Fibroblast of the aortic adventitia (primary cell): ENCODE results near the gene ANKH. TPM values are rescaled to one million over a fixed set of nuclear protein-coding genes. Genes with fewer than 3 reads are reported as not detected.

Experiments used
- DNase-seq: peaks from one replicate; pipeline ENCODE4 v3.0.0-alpha.2; 2010; ENCODE audit warnings: low read depth
- H3K4me3 ChIP-seq: 2 replicates; pipeline ENCODE4 v1.5.1; 2011; ENCODE audit warnings: low read depth, mild to moderate bottlenecking, control low read depth, low read length, moderate library complexity
- CTCF ChIP-seq: IDR thresholded peaks from 2 replicates; pipeline ENCODE4 v1.5.1; 2011; ENCODE audit warnings: mild to moderate bottlenecking, low read length, control low read depth, inconsistent platforms; ENCODE audit not compliant: insufficient read depth
- total RNA-seq: library from RNA; depleted of rRNA; stranded (reverse); fragments of >200 nt; gene quantifications from 2 replicates; pipeline ENCODE4 v1.2.3, GENCODE V29; 2012; ENCODE audit warnings: low replicate concordance

ANKH gene
- total RNA-seq, 1 donor, result 82.2 TPM

- DNase-seq, result no peak
- TF ChIP-seq CTCF, result peak; percentile 35
- H3K4me3 ChIP-seq, result peak overlapping the region; percentile 85
Measured at GRCh38 chr5:14665949-14666348, 205.6 kb downstream of the ANKH start.

GRCh38 chr5:14665101-14665822, 206.3 kb downstream of the ANKH start:
- H3K4me3 ChIP-seq, result peak overlapping the region; percentile 85
- DNase-seq, result no peak
- no peak for TF ChIP-seq CTCF

- TF ChIP-seq CTCF, result no peak
- H3K4me3 ChIP-seq, result peak within 1 kb of the TSS; percentile 85
- DNase-seq, result peak; percentile 88
Measured at GRCh38 chr5:14664270-14665100, 207.1 kb downstream of the ANKH start, which contains the start of gene OTULIN. Gene OTULIN, plus strand, starts transcription at chr5:14664718. Its CDS starts 108 bp downstream, at chr5:14664826.

- H3K4me3 ChIP-seq, result peak overlapping the region; percentile 85
- peak; percentile 43 for DNase-seq
- TF ChIP-seq CTCF, result no peak
Measured at GRCh38 chr5:14663734-14664269, 207.8 kb downstream of the ANKH start.

- no peak for DNase-seq
- H3K4me3 ChIP-seq, result peak overlapping the region; percentile 85
- TF ChIP-seq CTCF, result no peak
Measured at GRCh38 chr5:14662721-14663260, 208.8 kb downstream of the ANKH start.

GRCh38 chr5:14660833-14661232, 210.7 kb downstream of the ANKH start:
- DNase-seq, result no peak
- no peak overlapping the region for H3K4me3 ChIP-seq
- TF ChIP-seq CTCF, result no peak
